MCF 10A (cell line): ENCODE data around the gene TLR4. TPM values are rescaled to one million over a fixed set of nuclear protein-coding genes. Genes with fewer than 3 reads are reported as not detected.
A peak's percentile ranks its signal among the peaks of the same experiment; 100 is the strongest.

Experiments used
- BruUV-seq: library from RNA; stranded (reverse); fragments of 400-500 nt; replicated peaks from 2 replicates; lab custom pipeline; 2021; lab: Mats Ljungman, UMichigan
- CTCF ChIA-PET: fragments of 300-600 bp; sonication (Branson Sonifier 250); formaldehyde crosslinking; extraction: SDS; loops from one replicate; lab custom pipeline; 2021; ENCODE audit warnings: antibody characterized with exemption, inconsistent platforms; lab: Yijun Ruan, JAX
- POLR2A ChIA-PET: fragments of 300-600, 350-650 bp; sonication (Branson Sonifier 250); formaldehyde crosslinking; extraction: SDS; loops from one replicate; lab custom pipeline; 2020; ENCODE audit warnings: antibody characterized with exemption, inconsistent platforms; lab: Yijun Ruan, JAX
- DNase-seq: peaks from one replicate; pipeline ENCODE4 v3.0.0-alpha.2; 2018; ENCODE audit not compliant: unreplicated experiment
- H3K27ac Mint-ChIP-seq: one replicate; pipeline ENCODE4 v1.8.0; 2022; ENCODE audit warnings: mild to moderate bottlenecking, low read depth, mixed read lengths; ENCODE audit not compliant: unreplicated experiment
- H3K27me3 Mint-ChIP-seq: one replicate; pipeline ENCODE4 v1.8.0; 2022; ENCODE audit warnings: mixed read lengths; ENCODE audit not compliant: insufficient read depth, unreplicated experiment
- H3K36me3 Mint-ChIP-seq: one replicate; pipeline ENCODE4 v1.8.0; 2022; ENCODE audit warnings: mild to moderate bottlenecking, moderate library complexity, mixed read lengths; ENCODE audit not compliant: insufficient read depth, unreplicated experiment
- H3K4me1 Mint-ChIP-seq: one replicate; pipeline ENCODE4 v1.8.0; 2022; ENCODE audit warnings: mixed read lengths; ENCODE audit not compliant: insufficient read depth, unreplicated experiment
- H3K4me3 Mint-ChIP-seq: one replicate; pipeline ENCODE4 v1.8.0; 2022; ENCODE audit warnings: mild to moderate bottlenecking, moderate library complexity, mixed read lengths; ENCODE audit not compliant: unreplicated experiment
- H3K9me3 Mint-ChIP-seq: one replicate; pipeline ENCODE4 v1.8.0; 2022; ENCODE audit warnings: mixed read lengths; ENCODE audit not compliant: unreplicated experiment
- intact Hi-C: fragments of 100-400 bp; cut with micrococcal nuclease; formaldehyde crosslinking; loops from 2 replicates; pipeline ENCODE4 v1.14.1; 2022
- total RNA-seq: library from RNA; stranded (reverse); gene quantifications from 2 replicates; pipeline ENCODE4 v1.2.3, GENCODE V29; 2022
- TF ChIP-seq, protein P1 (sequence below): fragments of 200-600 bp; IDR thresholded peaks from one replicate; pipeline ENCODE4 v1.8.0; 2022; ENCODE audit warnings: antibody characterized with exemption, mild to moderate bottlenecking; ENCODE audit not compliant: unreplicated experiment

The TLR4 gene
- total RNA-seq, 1 experiment from 2014 or later: not detected

DNA sequence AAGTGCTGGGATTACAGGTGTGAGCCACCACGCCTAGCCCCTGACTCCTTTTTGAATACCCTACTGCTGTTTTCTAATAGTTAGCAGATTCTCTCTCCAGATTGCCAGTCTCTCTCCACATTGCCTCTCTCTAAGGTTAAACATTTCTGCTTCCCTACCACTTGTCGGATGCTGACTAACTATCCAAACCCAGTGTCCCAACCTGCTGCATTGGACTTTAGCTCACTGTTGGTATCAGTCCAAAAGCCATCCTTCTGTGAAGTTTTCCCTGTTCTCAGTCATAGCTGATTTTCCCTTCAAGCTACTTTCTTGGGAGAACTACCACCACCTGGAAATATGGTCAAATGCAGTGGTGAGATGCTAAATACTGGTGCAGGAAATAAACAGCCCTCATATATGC, 48.7 kb downstream of the TLR4 start:
- no TSS peak for BruUV-seq
- Mint-ChIP-seq H3K27me3 (no peaks in the 10 kb centered on the region), H3K4me3 (no peak overlapping the region), H3K36me3 (peaks cover 4% of the 10 kb centered on the region), H3K27ac (no peak overlapping the region), H3K4me1 (no peaks in the 10 kb centered on the region), H3K9me3 (peaks cover 48% of the 10 kb centered on the region)
- CTCF ChIA-PET: interaction anchor here (0.6 kb wide), 1 partner anchor 30 kb away, joined by 3 read pairs; no protein-coding TSS in a partner anchor
- DNase-seq: no peak
- POLR2A ChIA-PET: no interaction called here
- TF ChIP-seq, protein P1, sequence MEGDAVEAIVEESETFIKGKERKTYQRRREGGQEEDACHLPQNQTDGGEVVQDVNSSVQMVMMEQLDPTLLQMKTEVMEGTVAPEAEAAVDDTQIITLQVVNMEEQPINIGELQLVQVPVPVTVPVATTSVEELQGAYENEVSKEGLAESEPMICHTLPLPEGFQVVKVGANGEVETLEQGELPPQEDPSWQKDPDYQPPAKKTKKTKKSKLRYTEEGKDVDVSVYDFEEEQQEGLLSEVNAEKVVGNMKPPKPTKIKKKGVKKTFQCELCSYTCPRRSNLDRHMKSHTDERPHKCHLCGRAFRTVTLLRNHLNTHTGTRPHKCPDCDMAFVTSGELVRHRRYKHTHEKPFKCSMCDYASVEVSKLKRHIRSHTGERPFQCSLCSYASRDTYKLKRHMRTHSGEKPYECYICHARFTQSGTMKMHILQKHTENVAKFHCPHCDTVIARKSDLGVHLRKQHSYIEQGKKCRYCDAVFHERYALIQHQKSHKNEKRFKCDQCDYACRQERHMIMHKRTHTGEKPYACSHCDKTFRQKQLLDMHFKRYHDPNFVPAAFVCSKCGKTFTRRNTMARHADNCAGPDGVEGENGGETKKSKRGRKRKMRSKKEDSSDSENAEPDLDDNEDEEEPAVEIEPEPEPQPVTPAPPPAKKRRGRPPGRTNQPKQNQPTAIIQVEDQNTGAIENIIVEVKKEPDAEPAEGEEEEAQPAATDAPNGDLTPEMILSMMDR: no peak
- intact Hi-C loops: no loop called here

DNA sequence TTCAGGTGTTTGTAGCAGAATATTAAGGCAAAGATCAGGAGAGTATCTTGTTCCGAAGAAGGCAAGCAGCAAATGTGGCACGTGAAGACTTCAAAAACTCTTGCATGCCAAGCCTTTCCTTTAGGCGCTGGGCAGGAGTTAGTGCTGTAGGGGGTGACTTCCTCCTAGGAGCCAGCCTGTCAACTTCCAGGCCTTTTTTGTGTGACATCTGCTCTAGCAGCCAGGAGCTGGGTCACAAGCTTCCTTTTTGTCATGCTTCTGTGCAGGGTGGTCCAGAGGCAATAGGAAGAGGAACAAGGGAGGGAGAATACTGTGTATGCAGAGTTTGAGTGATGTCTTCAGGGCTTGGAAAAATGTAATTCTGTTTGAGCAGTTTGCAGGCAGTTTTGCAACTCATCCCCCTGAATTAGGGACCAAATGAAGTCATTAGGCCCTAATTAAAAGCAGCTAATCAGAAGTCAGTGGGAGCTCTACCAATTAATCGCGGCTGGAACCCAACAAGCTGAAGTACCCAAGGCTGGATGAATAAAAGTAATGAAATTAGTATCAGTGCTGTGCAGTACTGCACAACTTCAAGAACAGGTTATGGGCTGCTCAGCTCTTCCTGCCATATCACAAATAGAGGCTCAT, 53.5 kb downstream of the TLR4 start:
- Mint-ChIP-seq H3K27ac (no peak overlapping the region), H3K36me3 (no peaks in the 10 kb centered on the region), H3K27me3 (no peaks in the 10 kb centered on the region), H3K4me1 (no peaks in the 10 kb centered on the region), H3K9me3 (peaks cover 31% of the 10 kb centered on the region), H3K4me3 (no peak overlapping the region)
- intact Hi-C loops: no loop called here
- ChIA-PET POLR2A (no interaction called here), CTCF (no interaction called here)
- no TSS peak for BruUV-seq
- TF ChIP-seq, protein P1: no peak
- DNase-seq: no peak

DNA sequence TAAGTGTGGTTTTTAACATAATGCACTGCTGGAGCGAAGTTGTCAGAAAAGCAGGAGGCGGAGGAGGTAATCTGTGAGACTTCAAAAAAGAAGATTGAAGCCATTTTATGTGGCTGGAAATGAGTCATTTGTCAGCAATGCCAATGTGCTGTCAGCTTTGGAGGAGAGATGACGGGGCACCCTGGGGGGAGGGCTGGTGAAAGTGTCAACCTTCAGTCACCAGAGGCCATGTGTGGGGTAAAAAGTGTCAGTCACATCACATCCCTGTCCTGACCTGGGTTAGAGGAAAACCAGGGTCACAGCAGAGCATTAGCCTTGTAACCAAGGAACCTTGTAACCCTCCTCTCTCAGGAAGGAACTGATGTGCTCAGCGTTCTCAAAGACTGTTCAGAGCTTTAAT, 59.1 kb downstream of the TLR4 start:
- H3K4me3 Mint-ChIP-seq: no peak overlapping the region
- H3K4me1 Mint-ChIP-seq: no peaks in the 10 kb centered on the region
- H3K9me3 Mint-ChIP-seq: peaks cover 35% of the 10 kb centered on the region
- no TSS peak for BruUV-seq
- intact Hi-C loops: no loop called here
- POLR2A ChIA-PET: interaction anchor here (0.5 kb wide), 1 partner anchor 183 kb away, joined by 3 read pairs; no protein-coding TSS in a partner anchor
- DNase-seq: peak; percentile 63
- CTCF ChIA-PET: interaction anchor here (1.0 kb wide), 1 partner anchor 235 kb away, joined by 3 read pairs; no protein-coding TSS in a partner anchor
- no peaks in the 10 kb centered on the region for H3K36me3 Mint-ChIP-seq
- no peak overlapping the region for H3K27ac Mint-ChIP-seq
- TF ChIP-seq, protein P1: no peak
- H3K27me3 Mint-ChIP-seq: no peaks in the 10 kb centered on the region

- Mint-ChIP-seq H3K9me3 (peaks cover 22% of the 10 kb centered on the region), H3K4me1 (no peaks in the 10 kb centered on the region), H3K36me3 (no peaks in the 10 kb centered on the region), H3K4me3 (no peak overlapping the region), H3K27me3 (no peaks in the 10 kb centered on the region), H3K27ac (no peak overlapping the region)
- ChIA-PET CTCF (no interaction called here), POLR2A (no interaction called here)
- intact Hi-C loops: no loop called here
- TF ChIP-seq, protein P1: no peak
- no TSS peak for BruUV-seq
- DNase-seq: no peak
Observed at GRCh38 chr9:117768750-117769395, 64.7 kb downstream of the TLR4 start.
